RWPE2 (cell line): ENCODE results near the gene ASB16.

Experiments
- ATAC-seq: fragments of 200-7000 bp; cut with Tn5 transposase; 3 replicates; pipeline ENCODE4 v1.9.1; 2021; ENCODE audit warnings: low read depth
- DNase-seq: peaks from one replicate; pipeline ENCODE4 v3.0.0-alpha.2; 2020; ENCODE audit warnings: low spot score
- H3K27ac ChIP-seq: fragments of 450-650 bp; 2 replicates; pipeline ENCODE4 v1.5.1; 2017; ENCODE audit warnings: mild to moderate bottlenecking; ENCODE audit not compliant: poor library complexity, severe bottlenecking
- H3K27me3 ChIP-seq: fragments of 250-450 bp; sonication (Bioruptor Pico); 2 replicates; pipeline ENCODE4 v1.5.1; 2021; ENCODE audit warnings: mild to moderate bottlenecking, moderate library complexity; ENCODE audit not compliant: insufficient read depth, poor library complexity, severe bottlenecking
- H3K36me3 ChIP-seq: fragments of 250-450 bp; sonication (Bioruptor Pico); 2 replicates; pipeline ENCODE4 v1.5.1; 2020; ENCODE audit warnings: low read depth, mild to moderate bottlenecking, moderate library complexity
- H3K4me1 ChIP-seq: fragments of 250-450 bp; sonication (Bioruptor Pico); 2 replicates; pipeline ENCODE4 v1.5.1; 2021; ENCODE audit warnings: mild to moderate bottlenecking, moderate library complexity; ENCODE audit not compliant: insufficient read depth, poor library complexity, severe bottlenecking
- H3K4me3 ChIP-seq: fragments of 250-450 bp; sonication (Bioruptor Pico); 2 replicates; pipeline ENCODE4 v1.5.1; 2021; ENCODE audit warnings: mild to moderate bottlenecking, moderate library complexity; ENCODE audit not compliant: severe bottlenecking
- H3K9me3 ChIP-seq: fragments of 250-450 bp; sonication (Bioruptor Pico); 2 replicates; pipeline ENCODE4 v1.5.1; 2021; ENCODE audit warnings: mild to moderate bottlenecking, moderate library complexity; ENCODE audit not compliant: severe bottlenecking
- CTCF ChIP-seq: fragments of 450-650 bp; IDR thresholded peaks from one replicate; pipeline ENCODE4 v1.5.1; 2017; ENCODE audit warnings: mild to moderate bottlenecking, moderate library complexity; ENCODE audit not compliant: poor library complexity, severe bottlenecking

Gene ASB16

GRCh38 chr17:44170499-44171201 lies at the start of gene ASB16:
Gene ASB16 (plus strand): TSS chr17:44170704. CDS start chr17:44170790, 86 bp downstream.
- no peaks in the 10 kb centered on the region for H3K4me1 ChIP-seq
- H3K27ac ChIP-seq, result no peak within 1 kb of the TSS
- no peak for DNase-seq
- ATAC-seq, result no peak
- no peak for TF ChIP-seq CTCF
- H3K27me3 ChIP-seq, result no peaks in the 10 kb centered on the region
- H3K36me3 ChIP-seq, result no peaks in the 10 kb centered on the region
- no peaks in the 10 kb centered on the region for H3K9me3 ChIP-seq
- no peak within 1 kb of the TSS for H3K4me3 ChIP-seq

- no peaks in the 10 kb centered on the region for H3K27me3 ChIP-seq
- no peaks in the 10 kb centered on the region for H3K4me1 ChIP-seq
- DNase-seq (no peak), ATAC-seq (no peak)
- no peak for TF ChIP-seq CTCF
- no peak overlapping the region for H3K4me3 ChIP-seq
- H3K36me3 ChIP-seq, result no peaks in the 10 kb centered on the region
- H3K9me3 ChIP-seq, result no peaks in the 10 kb centered on the region
- no peak overlapping the region for H3K27ac ChIP-seq
Observed at GRCh38 chr17:44120851-44121605, 49.5 kb upstream of the ASB16 start.

GRCh38 chr17:44121997-44122815 lies 48.3 kb upstream of the ASB16 start:
- no peak for DNase-seq
- H3K4me1 ChIP-seq, result no peaks in the 10 kb centered on the region
- TF ChIP-seq CTCF, result no peak
- ATAC-seq, result no peak
- no peaks in the 10 kb centered on the region for H3K27me3 ChIP-seq
- no peaks in the 10 kb centered on the region for H3K9me3 ChIP-seq
- H3K27ac ChIP-seq, result no peak overlapping the region
- H3K4me3 ChIP-seq, result peak overlapping the region; percentile 95
- H3K36me3 ChIP-seq, result no peaks in the 10 kb centered on the region

- ATAC-seq (no peak), DNase-seq (no peak)
- peak overlapping the region; percentile 35 for H3K27ac ChIP-seq
- no peaks in the 10 kb centered on the region for H3K9me3 ChIP-seq
- no peaks in the 10 kb centered on the region for H3K27me3 ChIP-seq
- no peak for TF ChIP-seq CTCF
- H3K4me1 ChIP-seq, result no peaks in the 10 kb centered on the region
- H3K36me3 ChIP-seq, result no peaks in the 10 kb centered on the region
- H3K4me3 ChIP-seq, result peak overlapping the region; percentile 95
Observed at GRCh38 chr17:44122816-44123355, 47.6 kb upstream of the ASB16 start.
